Esophagus squamous epithelium (tissue), 4 donors: ENCODE data around the gene MATCAP1.

Experiments used
- POLR2A ChIP-seq, 4 donors: fragments of 450-650 bp; IDR thresholded peaks; one replicate each; pipeline ENCODE4 v1.6.1; 2017; ENCODE audit warnings: antibody characterized with exemption in 4 of 4, mild to moderate bottlenecking in 4 of 4, moderate library complexity in 3 of 4
- TF ChIP-seq, protein P1 (sequence below), 6 experiments: fragments of 450-650 bp in 4 of 6; fragments of 200-600 bp in 2 of 6; sonication (generic) in 2 of 6; IDR thresholded peaks; one replicate each; pipeline ENCODE4 v1.5.1; 2016 to 2019; ENCODE audit warnings: antibody characterized with exemption in 6 of 6, mild to moderate bottlenecking in 4 of 6, moderate library complexity in 4 of 6

DNA sequence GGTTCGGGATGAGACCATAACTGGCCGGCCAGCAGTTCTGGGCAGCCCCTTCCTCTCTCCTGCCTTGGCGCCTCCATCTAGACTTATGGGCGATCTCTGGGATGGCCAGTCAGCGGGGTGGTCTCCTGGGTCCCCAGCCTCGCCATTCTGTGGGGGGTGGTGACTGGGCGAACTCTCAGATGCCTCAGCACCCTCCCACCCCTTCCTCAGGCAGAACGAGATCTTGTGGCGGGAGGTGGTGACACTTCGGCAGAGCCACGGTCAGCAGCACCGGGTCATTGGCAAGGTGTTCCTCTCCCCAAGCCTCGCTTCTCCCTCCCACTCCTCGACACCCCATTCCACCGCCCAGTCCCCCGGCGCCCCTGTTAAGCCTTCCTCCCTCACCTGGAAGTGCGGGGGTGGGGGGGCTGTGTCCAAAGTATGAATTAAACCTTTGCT, 17.6 kb downstream of the MATCAP1 start:
- TF ChIP-seq, protein P1, sequence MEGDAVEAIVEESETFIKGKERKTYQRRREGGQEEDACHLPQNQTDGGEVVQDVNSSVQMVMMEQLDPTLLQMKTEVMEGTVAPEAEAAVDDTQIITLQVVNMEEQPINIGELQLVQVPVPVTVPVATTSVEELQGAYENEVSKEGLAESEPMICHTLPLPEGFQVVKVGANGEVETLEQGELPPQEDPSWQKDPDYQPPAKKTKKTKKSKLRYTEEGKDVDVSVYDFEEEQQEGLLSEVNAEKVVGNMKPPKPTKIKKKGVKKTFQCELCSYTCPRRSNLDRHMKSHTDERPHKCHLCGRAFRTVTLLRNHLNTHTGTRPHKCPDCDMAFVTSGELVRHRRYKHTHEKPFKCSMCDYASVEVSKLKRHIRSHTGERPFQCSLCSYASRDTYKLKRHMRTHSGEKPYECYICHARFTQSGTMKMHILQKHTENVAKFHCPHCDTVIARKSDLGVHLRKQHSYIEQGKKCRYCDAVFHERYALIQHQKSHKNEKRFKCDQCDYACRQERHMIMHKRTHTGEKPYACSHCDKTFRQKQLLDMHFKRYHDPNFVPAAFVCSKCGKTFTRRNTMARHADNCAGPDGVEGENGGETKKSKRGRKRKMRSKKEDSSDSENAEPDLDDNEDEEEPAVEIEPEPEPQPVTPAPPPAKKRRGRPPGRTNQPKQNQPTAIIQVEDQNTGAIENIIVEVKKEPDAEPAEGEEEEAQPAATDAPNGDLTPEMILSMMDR (IDR thresholded peaks at IDR 0.05): no peak
- TF ChIP-seq POLR2A (IDR thresholded peaks at IDR 0.05): no peak
